RWPE2 (cell line): ENCODE results near the gene FBXO46.
"Not testable (repeated sequence)": the region's sequence is repeated elsewhere in the genome, so short reads cannot be mapped to it uniquely, and the experiment has no call there.

Experiments used
- ATAC-seq: fragments of 200-7000 bp; cut with Tn5 transposase; 3 replicates; pipeline ENCODE4 v1.9.1; 2021; ENCODE audit warnings: low read depth
- DNase-seq: peaks from one replicate; pipeline ENCODE4 v3.0.0-alpha.2; 2020; ENCODE audit warnings: low spot score
- H3K27ac ChIP-seq: fragments of 450-650 bp; 2 replicates; pipeline ENCODE4 v1.5.1; 2017; ENCODE audit warnings: mild to moderate bottlenecking; ENCODE audit not compliant: poor library complexity, severe bottlenecking
- H3K27me3 ChIP-seq: fragments of 250-450 bp; sonication (Bioruptor Pico); 2 replicates; pipeline ENCODE4 v1.5.1; 2021; ENCODE audit warnings: mild to moderate bottlenecking, moderate library complexity; ENCODE audit not compliant: insufficient read depth, poor library complexity, severe bottlenecking
- H3K36me3 ChIP-seq: fragments of 250-450 bp; sonication (Bioruptor Pico); 2 replicates; pipeline ENCODE4 v1.5.1; 2020; ENCODE audit warnings: low read depth, mild to moderate bottlenecking, moderate library complexity
- H3K4me1 ChIP-seq: fragments of 250-450 bp; sonication (Bioruptor Pico); 2 replicates; pipeline ENCODE4 v1.5.1; 2021; ENCODE audit warnings: mild to moderate bottlenecking, moderate library complexity; ENCODE audit not compliant: insufficient read depth, poor library complexity, severe bottlenecking
- H3K4me3 ChIP-seq: fragments of 250-450 bp; sonication (Bioruptor Pico); 2 replicates; pipeline ENCODE4 v1.5.1; 2021; ENCODE audit warnings: mild to moderate bottlenecking, moderate library complexity; ENCODE audit not compliant: severe bottlenecking
- H3K9me3 ChIP-seq: fragments of 250-450 bp; sonication (Bioruptor Pico); 2 replicates; pipeline ENCODE4 v1.5.1; 2021; ENCODE audit warnings: mild to moderate bottlenecking, moderate library complexity; ENCODE audit not compliant: severe bottlenecking
- CTCF ChIP-seq: fragments of 450-650 bp; IDR thresholded peaks from one replicate; pipeline ENCODE4 v1.5.1; 2017; ENCODE audit warnings: mild to moderate bottlenecking, moderate library complexity; ENCODE audit not compliant: poor library complexity, severe bottlenecking

Gene FBXO46

GRCh38 chr19:45753548-45753947 lies 22.9 kb upstream of the FBXO46 start:
- TF ChIP-seq CTCF = no peak
- H3K27me3 ChIP-seq = no peaks in the 10 kb centered on the region
- H3K4me3 ChIP-seq = no peak overlapping the region
- H3K27ac ChIP-seq = peak overlapping the region; percentile 73
- no peak for DNase-seq
- ATAC-seq = no peak
- H3K4me1 ChIP-seq = peaks cover 11% of the 10 kb centered on the region
- no peaks in the 10 kb centered on the region for H3K9me3 ChIP-seq
- H3K36me3 ChIP-seq = no peaks in the 10 kb centered on the region

- H3K4me3 ChIP-seq = no peak overlapping the region
- peaks cover 11% of the 10 kb centered on the region for H3K4me1 ChIP-seq
- ATAC-seq (peak; percentile 91), DNase-seq (peak; percentile 94)
- H3K27ac ChIP-seq = peak overlapping the region; percentile 73
- no peaks in the 10 kb centered on the region for H3K36me3 ChIP-seq
- no peaks in the 10 kb centered on the region for H3K9me3 ChIP-seq
- H3K27me3 ChIP-seq = no peaks in the 10 kb centered on the region
- TF ChIP-seq CTCF = no peak
These were observed 21.9 kb upstream of the FBXO46 start for GRCh38 chr19:45752639-45753038.

- not testable (repeated sequence) for H3K9me3 ChIP-seq, ATAC-seq, H3K36me3 ChIP-seq, H3K27me3 ChIP-seq, DNase-seq, H3K4me3 ChIP-seq
- Histone ChIP-seq H3K27ac (peak overlapping the region; percentile 73), H3K4me1 (peaks cover 11% of the 10 kb centered on the region)
These were observed 20.8 kb upstream of the FBXO46 start for GRCh38 chr19:45751483-45751882.

GRCh38 chr19:45747513-45747912 lies 16.8 kb upstream of the FBXO46 start:
- Histone ChIP-seq H3K36me3 (no peaks in the 10 kb centered on the region), H3K4me3 (no peak overlapping the region), H3K27me3 (no peaks in the 10 kb centered on the region), H3K9me3 (no peaks in the 10 kb centered on the region), H3K4me1 (peaks cover 6% of the 10 kb centered on the region), H3K27ac (no peak overlapping the region)
- TF ChIP-seq CTCF = no peak
- ATAC-seq (no peak), DNase-seq (no peak)

- no peak for DNase-seq
- H3K36me3 ChIP-seq = no peaks in the 10 kb centered on the region
- no peaks in the 10 kb centered on the region for H3K9me3 ChIP-seq
- H3K27ac ChIP-seq = no peak overlapping the region
- no peaks in the 10 kb centered on the region for H3K27me3 ChIP-seq
- TF ChIP-seq CTCF = no peak
- H3K4me3 ChIP-seq = no peak overlapping the region
- H3K4me1 ChIP-seq = peaks cover 2% of the 10 kb centered on the region
- ATAC-seq = no peak
These were observed 16.2 kb upstream of the FBXO46 start for GRCh38 chr19:45746866-45747265.
